Trophoblast cell (in vitro differentiated cells and primary cell): Measurements from ENCODE around the gene ZDHHC14.
A peak's percentile ranks its signal among the peaks of the same experiment; 100 is the strongest.

Experiments
- DNase-seq, 2 donors: peaks; one replicate each; pipeline ENCODE4 v3.0.0-alpha.2; 2016
- H2AFZ ChIP-seq: 2 replicates; pipeline ENCODE4 v1.6.1; 2013; ENCODE audit warnings: low read length, moderate library complexity, mild to moderate bottlenecking; ENCODE audit not compliant: insufficient read depth, poor library complexity
- H2AK5ac ChIP-seq: 2 replicates; pipeline ENCODE4 v1.6.1; 2013; ENCODE audit warnings: mild to moderate bottlenecking, low read length
- H2BK120ac ChIP-seq: 2 replicates; pipeline ENCODE4 v1.6.1; 2013; ENCODE audit warnings: low read length, mild to moderate bottlenecking, moderate library complexity; ENCODE audit not compliant: insufficient read depth, poor library complexity
- H2BK12ac ChIP-seq: 2 replicates; pipeline ENCODE4 v1.6.1; 2013; ENCODE audit warnings: mild to moderate bottlenecking, low read length, moderate library complexity
- H2BK5ac ChIP-seq: 2 replicates; pipeline ENCODE4 v1.6.1; 2013; ENCODE audit warnings: low read length, low read depth, moderate library complexity, mild to moderate bottlenecking; ENCODE audit not compliant: poor library complexity
- H3K14ac ChIP-seq: 2 replicates; pipeline ENCODE4 v1.6.1; 2013; ENCODE audit warnings: mild to moderate bottlenecking, low read length
- H3K18ac ChIP-seq: 2 replicates; pipeline ENCODE4 v1.6.1; 2013; ENCODE audit warnings: mild to moderate bottlenecking, low read length
- H3K23ac ChIP-seq: 2 replicates; pipeline ENCODE4 v1.6.1; 2013; ENCODE audit warnings: low read length
- H3K27ac ChIP-seq: 2 replicates; pipeline ENCODE4 v1.5.1; 2013; ENCODE audit warnings: low read depth, mild to moderate bottlenecking, inconsistent platforms, low read length, moderate library complexity
- H3K27me3 ChIP-seq: 2 replicates; pipeline ENCODE4 v1.6.1; 2013; ENCODE audit warnings: inconsistent platforms, mild to moderate bottlenecking, low read length, moderate library complexity; ENCODE audit not compliant: insufficient read depth
- H3K36me3 ChIP-seq, 2 experiments: 1 replicate in 1 of 2; 2 replicates in 1 of 2; pipeline ENCODE4 v1.6.1; 2013; ENCODE audit warnings: low read length in 2 of 2, mild to moderate bottlenecking in 2 of 2, moderate library complexity in 1 of 2; ENCODE audit not compliant: insufficient read depth in 2 of 2, control insufficient read depth in 1 of 2
- H3K4ac ChIP-seq: 2 replicates; pipeline ENCODE4 v1.6.1; 2013; ENCODE audit warnings: low read depth, mild to moderate bottlenecking, low read length, moderate library complexity
- H3K4me1 ChIP-seq, 2 experiments: 1 replicate in 1 of 2; 2 replicates in 1 of 2; pipeline ENCODE4 v1.6.1; 2013; ENCODE audit warnings: low read length in 2 of 2, mild to moderate bottlenecking in 2 of 2, moderate library complexity in 1 of 2; ENCODE audit not compliant: insufficient read depth in 2 of 2, control insufficient read depth in 1 of 2
- H3K4me2 ChIP-seq: 2 replicates; pipeline ENCODE4 v1.6.1; 2013; ENCODE audit warnings: inconsistent platforms, mild to moderate bottlenecking, low read length, moderate library complexity
- H3K4me3 ChIP-seq: 2 replicates; pipeline ENCODE4 v1.5.1; 2013; ENCODE audit warnings: mild to moderate bottlenecking, low read depth, low read length, inconsistent platforms
- H3K79me1 ChIP-seq: one replicate; pipeline ENCODE4 v1.6.1; 2013; ENCODE audit warnings: low read length
- H3K79me2 ChIP-seq: 2 replicates; pipeline ENCODE4 v1.6.1; 2013; ENCODE audit warnings: low read length, mild to moderate bottlenecking; ENCODE audit not compliant: control insufficient read depth, insufficient read depth, poor library complexity
- H3K9ac ChIP-seq: 2 replicates; pipeline ENCODE4 v1.6.1; 2013; ENCODE audit warnings: mild to moderate bottlenecking, low read length
- H3K9me3 ChIP-seq: 2 replicates; pipeline ENCODE4 v1.6.1; 2013; ENCODE audit warnings: low read depth, mild to moderate bottlenecking, control low read depth, inconsistent platforms, low read length; ENCODE audit not compliant: insufficient read depth
- H4K12ac ChIP-seq: 2 replicates; pipeline ENCODE4 v1.6.1; 2013; ENCODE audit warnings: low read depth, mild to moderate bottlenecking, low read length, moderate library complexity
- H4K8ac ChIP-seq: 2 replicates; pipeline ENCODE4 v1.6.1; 2013; ENCODE audit warnings: low read depth, mild to moderate bottlenecking, low read length, moderate library complexity
- H4K91ac ChIP-seq: one replicate; pipeline ENCODE4 v1.6.1; 2013; ENCODE audit warnings: low read depth, mild to moderate bottlenecking, low read length, moderate library complexity
- WGBS: extraction: QIAGEN DNeasy Blood & Tissue Kit; methylation state at CpG from one replicate; pipeline ENCODE4 v1.1.7; 2013; ENCODE audit warnings: missing lambda C conversion rate; ENCODE audit not compliant: insufficient read length, insufficient coverage; ENCODE audit errors: extremely low coverage; 5-methylcytosine and 5-hydroxymethylcytosine counted together

The ZDHHC14 gene

GRCh38 chr6:157721426-157721825 lies 340.4 kb downstream of the ZDHHC14 start:
- Histone ChIP-seq H3K18ac (no peak overlapping the region), H3K79me2 (no peaks in the 10 kb centered on the region), H3K23ac (no peak overlapping the region), H3K9me3 (peaks cover 7% of the 10 kb centered on the region), H3K14ac (no peak overlapping the region), H2AFZ (no peak overlapping the region), H3K4me1 (peaks cover 0 to 10% of the 10 kb centered on the region in 2 experiments), H2BK12ac (no peak overlapping the region), H3K4me3 (no peak overlapping the region), H4K12ac (no peak overlapping the region), H3K36me3 (no peaks in the 10 kb centered on the region), H3K27me3 (no peaks in the 10 kb centered on the region), H3K79me1 (no peaks in the 10 kb centered on the region), H4K91ac (no peak overlapping the region), H2BK5ac (no peak overlapping the region), H3K4ac (no peak overlapping the region), H2BK120ac (no peak overlapping the region), H3K9ac (no peak overlapping the region), H2AK5ac (no peak overlapping the region), H3K27ac (no peak overlapping the region), H4K8ac (peak overlapping the region; percentile 24), H3K4me2 (no peak overlapping the region)
- no CpG with 5 or more reads among the region's 18 CpGs for WGBS
- no peak for DNase-seq

DNA sequence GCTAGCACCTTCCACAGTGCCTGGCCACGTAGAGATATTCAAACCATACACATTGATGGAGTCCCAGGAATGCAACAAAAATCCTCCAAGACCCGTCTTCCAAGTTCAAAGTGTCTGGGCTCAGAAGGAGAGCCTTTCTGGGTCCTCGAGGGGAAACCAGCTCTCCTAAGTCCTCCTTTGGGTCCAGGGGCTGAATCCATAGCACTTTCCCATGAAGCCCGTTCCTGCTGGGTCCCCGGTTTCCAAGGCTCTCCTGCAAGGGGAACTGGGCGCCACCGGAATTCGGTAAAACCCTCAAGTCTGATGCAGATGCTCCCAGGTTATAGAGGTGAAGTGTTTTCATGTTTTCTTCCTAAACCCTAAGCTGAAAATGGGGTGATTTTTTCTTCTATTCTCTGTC lies 340.8 kb downstream of the ZDHHC14 start:
- Histone ChIP-seq H3K79me1 (no peaks in the 10 kb centered on the region), H2BK5ac (no peak overlapping the region), H4K91ac (no peak overlapping the region), H3K4me1 (peaks cover 0 to 10% of the 10 kb centered on the region in 2 experiments), H3K36me3 (no peaks in the 10 kb centered on the region), H3K14ac (no peak overlapping the region), H3K4me3 (no peak overlapping the region), H4K8ac (no peak overlapping the region), H3K79me2 (no peaks in the 10 kb centered on the region), H3K23ac (no peak overlapping the region), H2BK12ac (no peak overlapping the region), H4K12ac (no peak overlapping the region), H3K27me3 (no peaks in the 10 kb centered on the region), H3K4me2 (no peak overlapping the region), H2BK120ac (no peak overlapping the region), H2AFZ (no peak overlapping the region), H3K9ac (no peak overlapping the region), H3K27ac (no peak overlapping the region), H3K4ac (no peak overlapping the region), H3K9me3 (peaks cover 7% of the 10 kb centered on the region), H3K18ac (no peak overlapping the region), H2AK5ac (no peak overlapping the region)
- peak in 1 of 2 donors; percentile 39 for DNase-seq
- WGBS = no CpG with 5 or more reads among the region's 8 CpGs

DNA sequence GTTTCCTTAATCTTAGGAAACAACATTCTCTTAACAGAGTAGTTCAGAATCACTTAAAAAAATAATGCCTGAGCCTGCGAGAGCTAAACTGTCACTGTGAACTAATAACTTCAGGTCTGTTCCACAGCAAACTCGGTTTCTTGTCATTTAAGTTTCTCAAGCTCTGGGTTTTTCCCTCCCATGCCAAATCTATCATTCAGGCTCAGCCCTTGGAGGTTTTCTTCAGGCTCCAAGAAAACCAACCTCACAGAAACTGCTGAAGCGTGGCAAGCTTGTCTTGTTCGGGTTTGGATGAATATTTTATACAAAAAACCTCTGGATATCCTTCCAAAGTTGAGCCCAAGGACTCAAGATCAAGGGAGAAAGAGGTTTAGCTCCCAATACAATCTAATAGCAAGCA lies 342.4 kb downstream of the ZDHHC14 start:
- no peak overlapping the region for H3K18ac ChIP-seq
- H3K4me3 ChIP-seq = no peak overlapping the region
- no peak overlapping the region for H4K8ac ChIP-seq
- DNase-seq = no peak
- no peak overlapping the region for H3K27ac ChIP-seq
- no peaks in the 10 kb centered on the region for H3K79me2 ChIP-seq
- no peak overlapping the region for H4K12ac ChIP-seq
- peaks cover 0 to 4% of the 10 kb centered on the region in 2 experiments for H3K4me1 ChIP-seq
- no peak overlapping the region for H2BK5ac ChIP-seq
- no peaks in the 10 kb centered on the region for H3K27me3 ChIP-seq
- no CpG with 5 or more reads among the region's 4 CpGs for WGBS
- no peak overlapping the region for H2BK120ac ChIP-seq
- no peaks in the 10 kb centered on the region for H3K36me3 ChIP-seq
- peaks cover 7% of the 10 kb centered on the region for H3K9me3 ChIP-seq
- H2AFZ ChIP-seq = no peak overlapping the region
- no peak overlapping the region for H4K91ac ChIP-seq
- no peak overlapping the region for H2BK12ac ChIP-seq
- H2AK5ac ChIP-seq = no peak overlapping the region
- H3K4me2 ChIP-seq = no peak overlapping the region
- no peak overlapping the region for H3K23ac ChIP-seq
- no peak overlapping the region for H3K9ac ChIP-seq
- no peak overlapping the region for H3K4ac ChIP-seq
- H3K79me1 ChIP-seq = no peaks in the 10 kb centered on the region
- H3K14ac ChIP-seq = no peak overlapping the region

GRCh38 chr6:157724138-157724820 lies 343.3 kb downstream of the ZDHHC14 start:
- Histone ChIP-seq H3K27ac (peak overlapping the region; percentile 51), H2AK5ac (no peak overlapping the region), H3K79me2 (no peaks in the 10 kb centered on the region), H2BK120ac (no peak overlapping the region), H3K4ac (no peak overlapping the region), H3K14ac (no peak overlapping the region), H2BK12ac (no peak overlapping the region), H3K18ac (no peak overlapping the region), H3K4me2 (no peak overlapping the region), H2BK5ac (no peak overlapping the region), H3K9me3 (peaks cover 7% of the 10 kb centered on the region), H4K8ac (no peak overlapping the region), H2AFZ (no peak overlapping the region), H3K9ac (no peak overlapping the region), H3K36me3 (no peaks in the 10 kb centered on the region), H3K23ac (no peak overlapping the region), H3K27me3 (no peaks in the 10 kb centered on the region), H4K12ac (no peak overlapping the region), H3K4me3 (no peak overlapping the region), H3K4me1 (peaks cover 0 to 4% of the 10 kb centered on the region in 2 experiments), H4K91ac (no peak overlapping the region), H3K79me1 (no peaks in the 10 kb centered on the region)
- peak; percentile 70 to 86 for DNase-seq
- WGBS = no CpG with 5 or more reads among the region's 5 CpGs
